Frontal cortex (tissue), 4 donors: ENCODE results near the gene OSBPL3. TPM values are rescaled to one million over a fixed set of nuclear protein-coding genes. Genes with fewer than 3 reads are reported as not detected.
"Not testable (repeated sequence)": the region's sequence is repeated elsewhere in the genome, so short reads cannot be mapped to it uniquely, and the experiment has no call there.

Source experiments
- DNase-seq, 2 donors: peaks; one replicate each; pipeline ENCODE4 v3.0.0; 2012; ENCODE audit warnings: low spot score in 2 of 2
- FAIRE-seq: peaks from 2 replicates; lab custom pipeline; 2012; peaks lifted over from hg19 to GRCh38; lab: Jason Lieb, UNC
- total RNA-seq: library from RNA; depleted of rRNA; stranded (reverse); fragments of >200 nt; gene quantifications from one replicate; pipeline ENCODE4 v1.2.3, GENCODE V29; 2014
- donor health status: control.
- donor health status: control.
- donor health status: control.

Gene OSBPL3
- total RNA-seq, 1 donor from 2014 or later, result 4.5 TPM

DNA sequence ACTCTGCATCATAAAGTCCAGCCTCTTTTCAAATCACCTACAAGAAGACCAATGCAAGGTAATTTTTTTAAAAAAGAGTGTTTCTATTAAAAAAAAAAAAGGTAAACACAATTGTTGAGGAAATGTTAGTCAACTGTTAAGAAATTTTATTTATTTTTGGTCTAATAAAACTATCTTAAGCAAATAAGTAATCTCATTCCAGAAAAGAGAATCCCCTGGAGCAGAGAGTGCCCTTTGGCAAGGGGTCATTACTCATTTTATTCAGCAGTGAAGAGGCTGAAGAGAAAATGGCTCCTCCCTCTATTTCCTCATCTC is 159.3 kb downstream of the OSBPL3 start:
- no peak for DNase-seq
- no peak for FAIRE-seq

DNA sequence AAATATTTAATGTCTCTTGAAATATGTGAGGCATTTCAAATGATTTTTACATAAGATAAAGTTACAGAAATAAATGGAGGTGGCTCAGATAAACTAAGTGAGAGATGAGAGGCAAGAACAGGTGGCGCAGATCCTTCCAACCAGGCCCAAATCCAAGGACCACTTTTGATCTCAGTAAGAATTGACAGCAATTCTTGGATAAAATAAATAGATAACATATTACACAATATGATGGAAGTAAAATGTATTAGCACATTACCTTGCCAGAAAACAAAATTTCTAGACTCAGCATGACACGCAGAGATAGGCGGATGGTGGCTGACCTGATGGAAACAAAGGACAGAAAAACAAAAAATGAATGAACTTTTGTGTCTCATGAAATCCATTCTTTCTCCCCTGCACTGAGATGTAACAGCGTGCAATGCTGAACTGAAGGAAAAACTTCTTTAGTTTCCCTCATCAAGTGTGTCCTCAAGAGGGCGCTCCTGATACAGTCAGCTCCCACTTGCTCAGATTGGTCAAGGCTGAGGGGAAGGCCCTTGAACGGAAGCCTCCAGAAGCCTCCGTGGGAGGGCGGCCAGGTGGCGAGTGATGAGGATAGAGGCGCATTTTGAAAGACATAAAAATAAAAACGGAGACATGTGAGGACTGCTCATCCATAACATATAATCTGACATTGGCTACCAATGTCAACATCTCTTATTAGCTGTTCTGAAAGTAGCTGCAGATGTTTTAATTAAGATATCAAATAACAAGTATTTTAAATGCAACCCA is 159.9 kb downstream of the OSBPL3 start:
- FAIRE-seq (peak; percentile 10), DNase-seq (peak; percentile 19 to 58)

DNA sequence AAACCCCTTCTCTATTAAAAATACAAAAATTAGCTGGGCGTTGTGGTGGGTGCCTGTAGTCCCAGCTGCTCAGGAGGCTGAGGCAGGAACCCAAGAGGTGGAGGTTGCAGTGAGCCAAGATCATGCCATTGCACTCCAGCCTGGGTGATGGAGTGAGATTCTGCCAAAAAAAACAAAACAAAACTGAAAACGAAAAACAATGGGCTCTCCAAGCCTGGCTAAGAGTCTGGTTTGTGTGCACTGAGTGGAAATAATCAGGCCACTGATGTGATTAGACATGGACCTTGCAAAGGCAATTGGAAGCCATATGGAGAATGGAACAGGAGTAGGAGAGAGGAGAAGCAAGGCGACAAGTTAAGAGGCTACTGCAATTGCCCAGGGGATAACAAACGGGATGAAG is 162.6 kb downstream of the OSBPL3 start:
- FAIRE-seq, result no peak
- DNase-seq, result no peak

DNA sequence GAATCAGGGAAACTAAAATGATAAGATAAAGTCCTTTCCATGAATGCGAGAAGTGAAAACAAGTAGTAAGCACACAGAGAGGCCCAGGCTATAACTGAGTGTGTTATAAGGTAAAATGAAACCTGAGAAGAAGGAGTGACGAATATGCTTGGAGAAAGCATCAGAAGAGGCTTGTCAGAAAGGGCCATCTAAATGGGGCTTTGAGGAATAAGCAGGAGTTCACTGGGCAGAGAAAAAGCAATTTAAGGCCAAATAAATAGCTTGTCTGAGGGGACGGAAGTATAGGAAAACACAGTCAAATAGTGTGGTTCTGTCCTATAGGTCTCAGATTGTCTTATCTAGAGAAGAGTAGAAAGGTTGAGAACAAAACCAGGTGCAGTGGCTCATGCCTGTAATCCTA is 163.1 kb downstream of the OSBPL3 start:
- FAIRE-seq, result no peak
- no peak for DNase-seq

DNA sequence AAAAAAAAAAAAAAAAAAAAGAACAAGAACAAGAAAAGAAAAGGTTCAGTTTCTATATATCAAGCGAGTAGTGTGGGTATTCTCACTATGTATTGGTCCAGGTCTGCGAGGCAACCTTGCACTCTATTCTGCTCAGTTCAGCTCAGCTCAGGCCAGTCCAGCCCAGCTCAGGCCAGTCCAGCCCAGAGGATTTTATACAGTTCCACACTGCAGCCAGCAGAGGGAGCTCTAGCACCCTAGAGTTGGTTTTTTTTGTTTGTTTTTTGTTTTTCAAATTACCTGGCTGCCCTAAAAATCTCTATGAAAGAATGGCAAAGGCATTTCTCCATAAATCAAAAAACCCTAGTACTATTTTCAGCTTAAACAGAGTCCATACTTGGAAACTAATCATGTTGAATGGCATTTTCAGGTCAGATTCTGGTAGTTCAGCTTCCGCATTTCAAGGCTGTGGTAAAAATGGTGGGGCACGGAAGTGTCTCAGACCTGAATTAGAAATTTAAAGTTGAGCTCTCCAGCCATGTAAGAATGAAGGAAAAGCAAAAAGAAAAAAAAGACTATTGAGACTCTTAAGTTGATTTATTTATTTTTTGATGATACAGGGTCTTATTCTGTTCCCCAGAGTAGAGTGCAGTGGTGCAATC is 167.6 kb downstream of the OSBPL3 start:
- DNase-seq, result no peak
- FAIRE-seq, result no peak

DNA sequence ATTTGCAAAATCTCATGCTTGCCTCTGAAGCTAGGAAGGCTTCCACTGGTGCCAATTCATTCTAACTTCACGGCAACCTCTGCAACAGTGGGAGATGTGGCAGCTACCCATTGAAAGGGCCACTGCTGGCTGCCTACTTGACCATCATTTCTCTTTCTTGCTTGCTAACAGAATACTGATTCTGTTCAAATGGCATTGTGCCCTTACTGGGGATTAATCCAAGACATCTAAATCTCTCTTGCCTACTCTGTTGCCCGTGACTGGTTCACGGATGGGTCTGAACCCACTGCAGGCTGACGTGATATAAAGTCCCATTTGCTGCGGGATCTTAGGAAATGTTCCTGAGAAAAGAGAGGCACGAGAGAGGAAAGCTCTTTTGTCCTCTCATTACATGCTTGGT is 171.5 kb downstream of the OSBPL3 start:
- DNase-seq (no peak), FAIRE-seq (no peak)

DNA sequence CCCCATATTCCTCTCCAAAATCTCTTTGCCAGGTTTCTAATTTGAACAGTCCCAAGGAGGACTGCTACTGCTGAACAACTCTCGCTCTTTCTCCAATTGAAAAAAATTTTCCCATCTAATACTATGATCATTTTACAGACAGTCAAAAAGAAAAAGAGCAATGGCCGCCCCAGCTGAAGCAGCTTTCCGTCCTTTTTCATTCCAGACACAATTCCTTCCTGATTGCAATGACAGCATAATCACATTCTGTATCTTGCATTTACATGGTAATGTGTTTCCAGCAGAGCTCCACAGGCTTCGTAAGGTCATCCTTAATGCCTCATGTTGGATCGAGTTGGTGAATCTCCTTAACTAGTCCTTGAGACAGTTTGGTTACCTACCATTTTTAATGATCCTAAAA is 177.7 kb downstream of the OSBPL3 start:
- no peak for DNase-seq
- FAIRE-seq, result no peak

DNA sequence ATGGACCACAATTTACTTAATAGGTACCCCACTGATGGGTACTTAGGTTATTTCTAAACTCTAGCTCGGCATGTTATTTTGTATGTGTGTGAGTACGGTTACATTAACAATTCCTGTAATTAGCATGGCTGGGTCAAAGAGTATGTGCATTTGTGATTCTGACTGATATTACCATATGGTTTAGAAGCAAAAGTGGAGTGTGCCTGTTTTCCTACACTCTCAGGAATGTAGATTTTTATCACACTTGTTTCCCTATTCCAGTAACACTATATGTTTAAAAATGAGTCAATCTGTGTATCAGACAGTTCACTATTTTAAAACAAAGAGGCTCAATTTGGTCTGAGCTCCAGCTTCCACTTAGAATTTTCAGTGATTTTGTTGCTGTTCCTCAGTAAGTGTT is 178.1 kb downstream of the OSBPL3 start:
- DNase-seq (no peak), FAIRE-seq (no peak)

DNA sequence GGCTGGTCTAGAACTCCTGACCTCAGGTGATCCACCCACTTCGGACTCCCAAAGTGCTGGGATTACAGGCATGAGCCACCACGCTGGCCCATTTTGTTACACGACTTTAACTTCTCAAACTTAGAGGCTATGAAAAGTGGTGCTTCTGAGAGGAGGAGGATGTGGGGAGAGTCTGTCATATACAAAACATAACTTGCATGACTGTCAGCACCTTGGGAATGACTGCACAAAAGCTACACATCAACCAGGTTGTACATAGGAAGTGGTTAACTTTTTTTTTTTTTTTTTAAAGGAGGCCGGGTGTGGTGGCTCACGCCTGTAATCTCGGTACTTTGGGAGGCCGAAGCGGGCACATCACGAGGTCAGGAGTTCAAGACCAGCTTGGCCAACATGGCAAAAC is 179.3 kb downstream of the OSBPL3 start:
- DNase-seq (no peak), FAIRE-seq (no peak)

DNA sequence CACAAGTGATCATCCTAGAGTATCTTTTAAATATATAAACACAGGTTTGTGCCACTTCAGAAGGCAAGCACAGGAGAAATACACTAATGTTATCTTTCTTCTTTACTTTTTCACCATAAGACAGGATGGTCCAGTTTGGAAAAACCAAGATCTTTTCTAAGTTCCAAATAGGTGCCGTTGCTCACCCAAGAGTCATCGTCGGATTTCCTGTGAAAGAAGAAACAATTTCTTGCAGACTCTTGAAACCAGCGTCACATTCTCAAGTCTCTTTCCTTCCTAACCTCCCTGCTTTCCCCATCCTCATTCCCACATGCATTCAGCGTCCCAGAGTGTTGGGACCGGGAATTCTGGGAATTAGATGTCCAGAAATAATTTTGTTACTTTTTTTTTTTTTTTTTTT is 179.9 kb downstream of the OSBPL3 start:
- FAIRE-seq (no peak), DNase-seq (no peak)

DNA sequence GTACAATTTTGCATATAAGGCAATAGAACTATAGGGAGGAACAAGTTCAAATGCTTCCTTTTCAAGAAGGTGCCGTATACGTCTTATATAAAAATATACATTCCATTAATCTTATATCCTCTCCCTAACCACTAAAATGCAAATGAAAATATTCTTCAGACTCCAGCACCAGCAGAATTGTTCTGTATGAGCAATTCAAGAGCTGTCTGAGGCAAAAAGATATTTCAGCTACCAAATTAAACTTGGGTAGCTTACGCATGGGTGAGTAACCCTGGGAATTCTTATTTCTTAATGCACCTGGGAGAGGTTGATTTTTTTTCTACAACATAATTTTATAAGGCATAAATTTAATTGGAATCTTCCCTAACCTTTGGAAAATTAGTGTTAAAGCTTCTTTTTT is 180.5 kb downstream of the OSBPL3 start:
- DNase-seq, result no peak
- FAIRE-seq, result no peak

DNA sequence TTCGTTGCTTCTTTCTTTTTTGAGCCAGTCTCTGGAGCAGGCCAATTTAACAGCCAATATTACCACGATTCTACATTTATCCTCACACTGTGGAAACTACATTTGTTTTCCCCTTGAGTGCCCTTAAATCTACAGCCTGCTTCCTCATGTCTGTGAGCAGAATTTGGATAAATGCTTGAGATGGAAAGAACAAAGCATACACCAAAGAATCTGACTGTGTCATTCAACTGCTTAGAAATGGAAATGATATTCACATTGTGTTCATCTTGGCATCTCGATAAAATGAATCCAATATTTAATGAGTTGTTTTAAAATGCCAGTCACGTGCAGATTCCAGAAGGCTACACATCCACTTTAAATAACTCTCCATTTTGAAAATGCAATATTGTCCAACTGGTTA is 181.7 kb downstream of the OSBPL3 start:
- DNase-seq, result no peak

DNA sequence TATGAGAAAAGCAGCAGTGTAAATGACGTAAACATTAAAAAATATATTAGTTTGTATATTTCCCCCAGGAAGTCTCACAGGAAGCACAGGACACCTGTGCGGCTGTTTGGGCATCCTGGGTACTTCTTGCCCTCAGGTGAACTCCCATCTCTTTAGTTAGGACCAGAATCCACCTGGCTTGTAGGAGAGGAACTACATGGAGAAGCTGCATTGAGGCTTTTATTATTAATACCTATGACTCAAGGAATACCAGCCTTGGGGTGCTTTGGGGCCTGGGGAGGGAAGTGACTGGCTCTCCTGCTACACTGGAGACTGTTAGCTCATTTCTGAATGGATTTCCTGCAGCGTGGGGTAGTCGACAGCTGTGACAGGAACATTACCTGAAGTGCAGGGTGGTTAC is 182.7 kb downstream of the OSBPL3 start:
- no peak for FAIRE-seq
- no peak for DNase-seq

More for the DNA sequence above, 181.7 kb downstream of the OSBPL3 start:
- FAIRE-seq, result no peak

DNA sequence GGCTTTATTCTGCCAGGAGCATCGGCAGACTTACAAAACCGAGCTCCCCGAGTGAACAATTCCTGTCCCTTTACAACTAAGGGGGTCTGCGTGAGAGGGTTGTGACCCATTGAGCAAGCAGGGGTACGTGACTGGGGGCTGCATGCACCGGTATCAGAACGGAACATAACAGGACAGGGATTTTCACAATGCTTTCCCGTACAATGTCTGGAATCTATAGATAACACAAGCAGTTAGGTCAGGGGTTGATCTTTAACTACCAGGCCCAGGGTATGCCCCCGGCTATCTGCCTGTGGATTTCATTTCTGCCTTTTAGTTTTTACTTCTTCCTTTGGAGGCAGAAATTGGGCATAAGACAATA is 184.6 kb downstream of the OSBPL3 start:
- no peak for FAIRE-seq
- DNase-seq, result no peak

DNA sequence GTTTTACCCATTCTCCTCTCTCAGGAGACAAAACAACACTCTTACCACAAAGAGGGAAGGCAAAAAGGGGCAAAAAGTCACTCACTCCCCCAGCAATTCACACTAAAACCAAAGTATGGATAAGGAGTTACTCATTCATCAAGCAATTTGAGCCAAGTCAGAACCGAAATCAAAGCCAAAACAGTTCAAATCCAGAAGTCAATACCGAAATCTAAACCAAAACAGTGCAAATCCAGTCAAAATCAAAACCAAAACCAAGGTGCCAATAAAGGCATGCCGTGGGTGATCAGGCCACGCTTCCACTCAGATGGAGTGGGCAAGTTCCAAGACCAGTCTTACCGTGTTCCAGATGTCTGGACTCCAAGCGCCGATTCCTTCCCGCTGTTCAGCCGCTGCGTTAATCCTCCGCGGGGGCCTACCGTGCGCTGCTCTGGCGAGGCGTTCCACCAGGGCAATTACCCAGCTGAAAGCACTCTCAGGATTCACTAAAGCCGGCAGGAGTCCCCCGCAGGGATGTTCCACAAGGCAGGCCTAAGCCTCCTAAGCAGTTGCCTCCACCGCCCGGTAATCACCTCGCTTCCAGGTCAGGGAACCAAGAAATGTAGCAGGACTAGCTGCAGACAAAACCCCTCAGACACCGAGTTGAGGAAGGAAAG is 185.1 kb downstream of the OSBPL3 start:
- not testable (repeated sequence) for FAIRE-seq, DNase-seq

DNA sequence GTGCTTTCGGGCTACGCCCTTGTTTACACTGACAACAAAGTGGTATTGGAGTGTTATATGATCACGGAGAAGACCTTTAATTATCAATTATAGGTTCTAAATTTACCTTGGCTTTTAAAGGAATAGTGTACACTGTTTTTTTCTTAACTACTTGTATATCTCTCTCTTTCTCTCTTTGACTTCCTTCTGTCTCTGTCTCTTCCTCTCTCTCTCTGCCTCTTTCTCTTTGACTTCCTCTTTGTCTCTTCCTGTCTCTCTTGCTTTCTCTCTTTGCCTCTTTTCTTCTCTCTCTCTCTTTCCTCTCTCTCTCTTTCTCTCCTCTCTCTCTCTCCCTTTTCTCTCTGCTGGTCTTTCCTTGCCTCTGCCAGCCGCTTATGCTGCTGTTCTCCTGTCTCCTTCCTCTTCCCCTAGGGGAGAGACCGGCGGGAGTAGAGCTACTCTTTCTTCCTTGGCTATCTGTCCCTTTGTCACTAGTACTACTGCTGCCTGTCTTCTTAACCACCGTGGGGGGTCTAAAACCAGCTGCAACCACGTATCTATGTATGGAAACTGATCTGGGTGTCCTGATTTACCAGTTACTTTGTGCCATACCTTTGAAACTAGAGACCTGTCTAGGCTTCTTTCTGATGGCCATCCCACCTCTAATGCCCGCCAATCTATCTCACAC is 185.9 kb downstream of the OSBPL3 start:
- FAIRE-seq (no peak), DNase-seq (no peak)

DNA sequence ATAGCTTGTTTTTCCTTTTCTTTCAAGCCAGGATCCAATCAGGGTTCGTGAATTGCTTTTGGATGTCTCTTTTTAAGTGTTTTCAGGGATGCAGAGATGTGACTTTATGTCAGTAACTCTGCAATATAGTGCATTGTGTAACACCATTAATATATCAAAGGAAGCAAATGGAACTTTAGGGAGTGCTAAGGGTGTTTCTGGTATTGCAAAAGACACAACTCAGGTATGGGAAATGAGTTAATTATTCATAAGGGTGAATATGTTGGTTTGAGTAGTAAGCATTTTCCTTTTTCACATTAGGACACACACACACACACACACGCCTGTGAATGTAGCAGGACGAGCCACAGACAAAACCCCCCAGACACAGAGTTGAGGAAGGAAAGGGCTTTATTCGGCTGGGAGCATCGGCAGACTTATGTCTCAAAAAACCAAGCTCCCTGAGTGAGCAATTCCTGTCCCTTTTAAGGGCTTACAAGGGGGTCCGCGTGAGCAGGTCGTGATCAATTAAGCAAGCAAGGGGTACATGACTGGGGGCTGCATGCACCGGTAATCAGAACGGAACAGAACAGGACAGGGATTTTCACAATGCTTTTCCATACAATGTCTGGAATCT is 190.9 kb downstream of the OSBPL3 start:
- no peak for FAIRE-seq
- no peak for DNase-seq

DNA sequence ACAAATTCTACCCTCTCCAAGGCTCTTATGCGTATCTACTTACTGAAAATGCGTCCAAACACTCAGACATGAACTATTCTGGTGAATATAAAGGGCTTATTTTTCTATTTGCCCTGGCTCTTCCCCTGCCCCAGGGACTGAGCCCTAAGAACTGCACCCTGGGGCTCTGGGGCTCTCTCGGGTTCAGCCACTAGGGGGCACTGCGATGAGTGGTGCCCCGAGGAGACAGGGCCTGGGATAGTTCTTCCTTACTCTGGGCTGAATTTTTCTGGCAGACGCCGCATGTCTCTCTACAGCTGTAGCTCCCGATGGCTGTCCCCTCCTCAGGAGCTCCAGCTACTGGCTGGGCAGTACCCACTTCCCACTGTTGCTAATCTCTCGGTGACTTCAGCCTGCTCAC is 191.9 kb downstream of the OSBPL3 start:
- FAIRE-seq, result no peak

DNA sequence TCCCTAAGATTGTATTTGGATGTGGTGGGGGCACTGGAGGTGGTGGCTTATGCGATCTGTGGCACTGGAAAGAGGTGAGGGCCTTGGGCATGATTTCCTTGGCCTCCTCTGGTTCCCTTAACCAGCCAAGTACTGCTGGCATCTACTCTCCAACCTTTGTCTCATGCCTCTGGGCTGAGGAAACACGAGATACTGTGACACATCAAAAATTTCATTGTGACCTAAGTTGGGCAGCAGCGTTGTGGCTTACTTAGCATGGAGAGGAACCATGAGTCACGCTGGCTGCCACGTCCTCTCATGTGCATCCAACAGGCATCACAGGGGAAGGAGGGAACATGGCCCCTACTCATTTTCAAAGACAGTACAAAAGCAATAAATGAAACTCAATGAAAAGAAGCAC is 193.0 kb downstream of the OSBPL3 start:
- FAIRE-seq, result no peak
- DNase-seq, result no peak

More for the DNA sequence above, 191.9 kb downstream of the OSBPL3 start:
- no peak for DNase-seq

DNA sequence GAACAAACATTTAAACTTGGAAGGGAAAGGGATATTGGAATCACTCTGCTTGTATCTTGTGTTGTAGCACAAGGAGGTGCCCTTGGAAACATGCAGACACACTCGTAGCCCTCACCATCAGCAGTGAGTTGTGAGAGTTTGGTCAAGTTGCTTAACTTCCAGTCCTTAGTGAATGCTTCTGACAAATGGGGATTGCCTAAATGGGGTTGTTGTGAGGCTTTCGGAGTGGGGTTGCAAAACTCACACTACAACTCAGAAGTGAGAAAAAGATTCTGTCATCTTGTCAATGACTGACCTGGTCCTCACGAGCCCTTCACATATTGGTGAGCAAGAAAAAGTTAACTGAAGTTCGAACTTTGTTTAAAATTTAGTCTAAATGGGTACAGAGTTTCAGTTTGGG is 193.7 kb downstream of the OSBPL3 start:
- FAIRE-seq (no peak), DNase-seq (no peak)
